ENCODE data around the gene TBX15. TPM values are rescaled to one million over a fixed set of nuclear protein-coding genes. Genes with fewer than 3 reads are reported as not detected.
"Not testable (repeated sequence)": the region's sequence is repeated elsewhere in the genome, so short reads cannot be mapped to it uniquely, and the experiment has no call there.

TBX15 gene
- total RNA-seq, 1 donor from 2014 or later, result 0.07 TPM

DNA sequence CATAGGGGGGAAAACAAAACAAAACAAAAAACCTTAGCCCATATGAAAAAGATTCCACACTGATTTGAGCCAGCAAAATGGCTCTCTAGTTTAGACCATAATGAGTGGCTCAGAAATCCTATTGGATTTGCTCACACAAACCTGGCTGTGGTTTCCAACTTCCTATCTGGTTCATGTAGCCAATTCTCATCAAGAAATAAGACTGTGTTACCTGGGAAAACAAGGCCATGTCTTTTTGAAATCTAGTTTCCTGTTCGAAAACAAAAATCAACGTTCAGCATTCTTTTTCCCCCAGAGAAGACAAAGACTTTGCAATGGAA, 69.2 kb downstream of the TBX15 start:
- Histone ChIP-seq H3K4me3 (ENCODE audit: insufficient read depth, low read depth, low read length) (no peak overlapping the region), H3K4me2 (ENCODE audit: low read length) (no peak overlapping the region), H4K20me1 (ENCODE audit: insufficient read depth, low read length) (no peaks in the 10 kb centered on the region), H3K9ac (ENCODE audit: low read length) (no peak overlapping the region), H3K79me2 (ENCODE audit: insufficient read depth, low read length) (no peaks in the 10 kb centered on the region), H3K27ac (ENCODE audit: low read depth, low read length) (no peak overlapping the region), H3K9me3 (ENCODE audit: insufficient read depth, low read depth, low read length) (no peaks in the 10 kb centered on the region), H3K36me3 (ENCODE audit: insufficient read depth, low read length) (no peaks in the 10 kb centered on the region), H3K4me1 (ENCODE audit: insufficient read depth, low read length) (no peaks in the 10 kb centered on the region), H3K27me3 (ENCODE audit: insufficient read depth, low read length) (no peaks in the 10 kb centered on the region), H2AFZ (ENCODE audit: low read depth, low read length) (no peak overlapping the region)
- TF ChIP-seq, protein P1, sequence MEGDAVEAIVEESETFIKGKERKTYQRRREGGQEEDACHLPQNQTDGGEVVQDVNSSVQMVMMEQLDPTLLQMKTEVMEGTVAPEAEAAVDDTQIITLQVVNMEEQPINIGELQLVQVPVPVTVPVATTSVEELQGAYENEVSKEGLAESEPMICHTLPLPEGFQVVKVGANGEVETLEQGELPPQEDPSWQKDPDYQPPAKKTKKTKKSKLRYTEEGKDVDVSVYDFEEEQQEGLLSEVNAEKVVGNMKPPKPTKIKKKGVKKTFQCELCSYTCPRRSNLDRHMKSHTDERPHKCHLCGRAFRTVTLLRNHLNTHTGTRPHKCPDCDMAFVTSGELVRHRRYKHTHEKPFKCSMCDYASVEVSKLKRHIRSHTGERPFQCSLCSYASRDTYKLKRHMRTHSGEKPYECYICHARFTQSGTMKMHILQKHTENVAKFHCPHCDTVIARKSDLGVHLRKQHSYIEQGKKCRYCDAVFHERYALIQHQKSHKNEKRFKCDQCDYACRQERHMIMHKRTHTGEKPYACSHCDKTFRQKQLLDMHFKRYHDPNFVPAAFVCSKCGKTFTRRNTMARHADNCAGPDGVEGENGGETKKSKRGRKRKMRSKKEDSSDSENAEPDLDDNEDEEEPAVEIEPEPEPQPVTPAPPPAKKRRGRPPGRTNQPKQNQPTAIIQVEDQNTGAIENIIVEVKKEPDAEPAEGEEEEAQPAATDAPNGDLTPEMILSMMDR (IDR thresholded peaks at IDR 0.05; ENCODE audit: insufficient read depth, low read depth, low read length), result no peak
- TF ChIP-seq EZH2 (IDR thresholded peaks at IDR 0.05; ENCODE audit: insufficient read depth, low read length), result no peak
- Mint-ChIP-seq H3K4me1 (ENCODE audit: low read depth, unreplicated experiment) (no peaks in the 10 kb centered on the region), H3K9me3 (ENCODE audit: unreplicated experiment) (no peaks in the 10 kb centered on the region), H3K27me3 (ENCODE audit: low read depth, unreplicated experiment) (peaks cover 1% of the 10 kb centered on the region), H3K27ac (ENCODE audit: unreplicated experiment) (no peak overlapping the region), H3K36me3 (ENCODE audit: low read depth, unreplicated experiment) (no peaks in the 10 kb centered on the region), H3K4me3 (ENCODE audit: unreplicated experiment) (no peak overlapping the region)
- FAIRE-seq (no peak), DNase-seq (ENCODE audit: low read depth) (no peak)

DNA sequence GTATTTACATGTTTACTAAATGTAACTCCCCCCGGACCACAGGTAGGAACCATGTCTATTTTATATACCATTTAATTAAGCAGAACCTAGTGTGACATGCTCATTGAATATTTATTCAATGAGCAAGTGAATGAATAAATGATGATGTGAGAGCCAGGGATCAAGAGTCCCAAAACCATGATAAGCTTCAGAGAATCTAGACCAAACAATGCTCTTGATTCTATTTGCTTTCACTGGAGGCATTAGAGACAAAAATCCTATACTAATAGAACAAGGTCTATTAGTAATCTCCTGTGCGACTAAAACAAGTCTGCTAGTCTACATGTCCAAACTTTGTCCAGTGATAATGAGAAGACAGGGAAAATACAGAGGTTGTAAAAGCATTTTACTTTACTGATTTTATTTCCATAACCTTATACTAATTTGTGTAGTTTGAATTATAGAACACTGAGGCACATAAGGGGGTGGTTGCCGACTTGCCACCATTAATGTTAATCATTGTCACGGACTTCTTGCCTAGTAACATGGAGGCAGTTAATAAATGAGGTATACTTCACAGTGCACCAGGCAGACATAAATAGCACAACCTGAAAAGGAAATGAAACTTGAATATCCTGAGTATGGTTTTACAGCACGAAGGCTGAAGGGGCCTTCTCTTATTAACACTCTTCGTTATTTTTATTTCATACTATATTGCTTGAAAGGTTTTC, 69.8 kb downstream of the TBX15 start:
- FAIRE-seq (no peak), DNase-seq (ENCODE audit: low read depth) (no peak)
- H3K27me3 Mint-ChIP-seq (ENCODE audit: low read depth, unreplicated experiment), result no peaks in the 10 kb centered on the region
- H3K27ac Mint-ChIP-seq (ENCODE audit: unreplicated experiment), result no peak overlapping the region
- H3K36me3 Mint-ChIP-seq (ENCODE audit: low read depth, unreplicated experiment), result no peaks in the 10 kb centered on the region
- H3K4me2 ChIP-seq (ENCODE audit: low read length), result no peak overlapping the region
- no peak overlapping the region for H3K27ac ChIP-seq (ENCODE audit: low read depth, low read length)
- H3K4me3 Mint-ChIP-seq (ENCODE audit: unreplicated experiment), result no peak overlapping the region
- no peaks in the 10 kb centered on the region for H3K27me3 ChIP-seq (ENCODE audit: insufficient read depth, low read length)
- no peaks in the 10 kb centered on the region for H3K4me1 Mint-ChIP-seq (ENCODE audit: low read depth, unreplicated experiment)
- H3K79me2 ChIP-seq (ENCODE audit: insufficient read depth, low read length), result no peaks in the 10 kb centered on the region
- H3K4me1 ChIP-seq (ENCODE audit: insufficient read depth, low read length), result no peaks in the 10 kb centered on the region
- TF ChIP-seq EZH2 (IDR thresholded peaks at IDR 0.05; ENCODE audit: insufficient read depth, low read length), result no peak
- TF ChIP-seq, protein P1 (IDR thresholded peaks at IDR 0.05; ENCODE audit: insufficient read depth, low read depth, low read length), result no peak
- H4K20me1 ChIP-seq (ENCODE audit: insufficient read depth, low read length), result no peaks in the 10 kb centered on the region
- no peak overlapping the region for H3K9ac ChIP-seq (ENCODE audit: low read length)
- H3K4me3 ChIP-seq (ENCODE audit: insufficient read depth, low read depth, low read length), result no peak overlapping the region
- H2AFZ ChIP-seq (ENCODE audit: low read depth, low read length), result no peak overlapping the region
- no peaks in the 10 kb centered on the region for H3K9me3 ChIP-seq (ENCODE audit: insufficient read depth, low read depth, low read length)
- no peaks in the 10 kb centered on the region for H3K9me3 Mint-ChIP-seq (ENCODE audit: unreplicated experiment)
- no peaks in the 10 kb centered on the region for H3K36me3 ChIP-seq (ENCODE audit: insufficient read depth, low read length)

DNA sequence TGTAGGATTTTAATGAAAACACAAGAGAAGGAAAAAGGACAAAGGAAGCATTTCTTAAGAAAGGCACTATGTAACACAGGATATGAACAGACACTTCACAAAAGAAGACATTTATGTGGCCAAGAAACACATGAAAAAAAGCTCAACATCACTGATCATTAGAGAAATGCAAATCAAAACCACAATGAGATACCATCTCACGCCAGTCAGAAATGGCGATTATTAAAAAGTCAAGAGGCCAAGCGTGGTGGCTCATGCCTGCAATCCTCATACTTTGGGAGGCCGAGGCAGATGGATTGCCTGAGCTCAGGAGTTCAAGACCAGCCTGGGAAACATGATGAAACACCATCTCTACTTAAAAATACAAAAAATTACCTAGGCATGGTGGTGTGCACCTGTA, 71.8 kb downstream of the TBX15 start:
- not testable (repeated sequence) for H3K4me1 Mint-ChIP-seq (ENCODE audit: low read depth, unreplicated experiment); H3K4me1 ChIP-seq (ENCODE audit: insufficient read depth, low read length); FAIRE-seq; H3K9me3 Mint-ChIP-seq (ENCODE audit: unreplicated experiment); H3K79me2 ChIP-seq (ENCODE audit: insufficient read depth, low read length); H3K9me3 ChIP-seq (ENCODE audit: insufficient read depth, low read depth, low read length); H3K9ac ChIP-seq (ENCODE audit: low read length); H4K20me1 ChIP-seq (ENCODE audit: insufficient read depth, low read length); H3K4me3 ChIP-seq (ENCODE audit: insufficient read depth, low read depth, low read length); H3K27ac Mint-ChIP-seq (ENCODE audit: unreplicated experiment); H3K27me3 ChIP-seq (ENCODE audit: insufficient read depth, low read length); H3K27ac ChIP-seq (ENCODE audit: low read depth, low read length); H2AFZ ChIP-seq (ENCODE audit: low read depth, low read length); DNase-seq (ENCODE audit: low read depth); H3K36me3 Mint-ChIP-seq (ENCODE audit: low read depth, unreplicated experiment); H3K36me3 ChIP-seq (ENCODE audit: insufficient read depth, low read length); H3K27me3 Mint-ChIP-seq (ENCODE audit: low read depth, unreplicated experiment); H3K4me3 Mint-ChIP-seq (ENCODE audit: unreplicated experiment); H3K4me2 ChIP-seq (ENCODE audit: low read length)

Measured in astrocyte (in vitro differentiated cells and primary cell).